ENCODE data around the gene RAB8A.
A peak's percentile ranks its signal among the peaks of the same experiment; 100 is the strongest.

RAB8A gene

DNA sequence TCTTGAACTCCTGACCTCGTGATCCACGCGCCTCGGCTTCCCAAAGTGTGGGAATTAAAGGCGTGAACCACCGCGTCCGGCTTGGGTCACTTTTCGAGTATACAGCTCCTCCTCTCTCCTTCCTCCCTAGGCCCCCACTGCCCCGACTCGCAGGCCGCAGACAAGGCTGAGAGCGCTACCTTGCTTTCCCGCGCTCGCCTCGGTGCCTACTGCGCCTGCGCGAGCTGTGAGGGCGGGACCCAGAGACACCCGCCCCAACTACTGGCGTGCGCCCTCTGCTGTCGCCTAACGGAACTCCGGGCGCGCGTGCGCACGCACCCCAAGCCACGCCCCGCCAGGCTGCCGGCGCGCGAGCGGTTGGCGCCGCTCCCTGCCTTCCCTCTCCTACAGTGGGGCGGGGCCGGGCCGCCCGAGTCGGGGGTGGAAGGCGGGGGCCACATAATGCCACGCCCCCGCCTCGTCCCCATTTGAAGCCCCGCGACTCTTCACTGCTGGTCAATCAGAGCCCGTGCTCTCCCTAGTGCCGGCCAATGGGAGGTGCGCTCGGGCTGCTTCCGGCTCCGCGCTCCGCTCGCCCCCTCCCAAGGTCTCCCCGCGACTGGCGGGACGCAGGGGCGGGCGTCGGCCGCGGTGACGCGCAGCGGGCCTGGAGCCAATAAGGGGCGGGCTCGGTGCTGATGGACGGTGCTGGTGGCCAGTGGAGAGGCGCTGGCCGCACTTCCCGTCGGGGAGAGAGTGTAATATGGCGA, at the start of gene RAB8A:
RAB8A (plus strand) TSS at position 730 of the 749 bp plus-strand sequence; CDS start at position 743, 13 bp downstream.
- DNase-seq, result peak; percentile 93 to 99

DNA sequence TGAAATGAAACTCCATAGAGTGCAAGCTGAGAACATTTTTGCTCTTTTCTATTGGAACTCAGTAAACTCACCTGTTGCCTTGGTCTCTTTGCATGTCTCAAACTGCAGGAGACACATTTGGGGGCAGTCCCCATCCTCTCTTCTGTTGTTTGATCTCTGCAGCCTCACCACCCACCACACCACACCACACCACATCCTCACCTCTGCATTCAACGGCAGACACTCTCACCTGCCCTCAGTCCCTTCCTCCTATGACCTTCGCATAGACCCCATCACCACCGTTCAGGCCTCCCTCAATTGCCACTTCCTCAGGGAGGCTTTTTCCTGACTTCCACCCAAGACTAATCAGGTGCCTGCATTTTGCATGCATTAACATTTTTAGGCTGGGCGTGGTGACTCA, 49.7 kb upstream of the RAB8A start:
- no peak for DNase-seq

DNA sequence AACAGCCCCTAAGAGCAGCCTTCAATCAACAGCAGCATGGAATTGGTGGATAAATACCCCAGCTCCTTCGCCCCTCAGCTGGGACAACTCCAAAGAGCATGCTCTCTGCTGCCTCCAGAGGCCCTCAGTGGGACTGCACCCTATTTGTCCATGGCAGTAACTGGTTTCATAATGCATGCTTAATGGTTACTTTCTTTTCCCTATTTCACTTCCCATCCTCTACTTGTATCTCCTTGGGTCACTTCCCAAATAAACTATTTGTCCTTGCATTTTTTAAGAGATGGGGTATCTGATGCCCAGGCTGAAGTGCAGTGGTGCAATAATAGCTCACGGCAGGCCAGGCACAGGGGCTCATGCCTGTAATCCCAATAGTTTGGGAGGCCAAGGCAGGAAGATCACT, 48.9 kb upstream of the RAB8A start:
- DNase-seq, result no peak

DNA sequence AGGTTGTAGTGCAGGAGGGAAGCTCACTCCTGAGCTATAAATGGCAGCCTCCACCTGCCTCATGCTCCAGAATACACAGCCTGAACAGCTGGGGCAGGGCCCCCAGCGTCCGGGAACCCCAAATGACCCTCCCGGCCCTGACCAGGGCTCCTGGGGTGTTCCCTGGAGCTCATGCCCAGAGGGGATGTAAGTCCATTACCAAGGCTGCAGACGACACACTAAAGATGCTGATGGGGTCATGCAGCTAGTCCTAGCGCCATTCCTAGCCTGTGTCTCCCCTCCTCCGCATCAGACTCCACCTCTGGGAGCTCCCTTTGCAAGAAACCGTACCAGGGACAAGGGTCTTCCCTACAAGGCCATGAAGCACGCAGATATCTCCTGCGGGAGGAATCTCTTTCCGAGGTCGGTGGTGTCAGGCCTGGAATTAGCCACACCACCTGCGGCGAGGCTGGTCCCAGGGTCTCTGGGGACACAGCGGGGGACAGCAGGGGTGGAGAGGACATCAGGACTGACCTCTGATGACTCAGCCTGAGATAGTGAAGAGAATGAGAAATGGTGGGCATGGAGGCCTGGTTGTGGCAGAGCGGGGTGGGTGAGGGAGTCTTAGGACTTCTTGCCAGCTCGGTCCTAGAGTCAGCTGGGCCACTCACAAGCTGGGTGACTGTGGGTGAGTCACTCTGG, 47.3 kb upstream of the RAB8A start:
- no peak for DNase-seq

DNA sequence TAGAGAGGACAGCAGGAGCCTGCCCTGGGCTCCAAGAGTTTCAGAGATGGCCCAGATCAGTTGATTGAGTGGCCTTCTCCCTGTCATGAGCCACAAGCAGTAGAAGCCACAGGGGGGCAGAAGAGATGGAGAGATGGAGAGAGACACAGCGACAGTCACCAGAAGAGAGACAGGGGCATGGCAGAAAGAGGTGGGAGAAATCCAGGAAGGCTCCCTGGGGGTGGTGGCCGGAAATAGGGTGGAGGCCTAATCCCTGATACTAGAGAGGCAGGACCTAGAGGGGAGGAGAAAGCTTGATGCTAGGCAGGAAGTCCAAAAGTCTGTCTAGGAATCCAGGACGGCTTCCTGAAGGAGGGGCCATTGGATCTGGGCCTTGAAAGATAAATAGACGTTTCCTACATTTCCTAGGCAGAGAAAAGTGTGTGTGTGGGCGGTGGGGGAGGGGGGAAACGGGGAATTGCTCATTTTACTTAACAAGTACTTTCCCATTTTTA, 45.0 kb upstream of the RAB8A start:
- no peak for DNase-seq

DNA sequence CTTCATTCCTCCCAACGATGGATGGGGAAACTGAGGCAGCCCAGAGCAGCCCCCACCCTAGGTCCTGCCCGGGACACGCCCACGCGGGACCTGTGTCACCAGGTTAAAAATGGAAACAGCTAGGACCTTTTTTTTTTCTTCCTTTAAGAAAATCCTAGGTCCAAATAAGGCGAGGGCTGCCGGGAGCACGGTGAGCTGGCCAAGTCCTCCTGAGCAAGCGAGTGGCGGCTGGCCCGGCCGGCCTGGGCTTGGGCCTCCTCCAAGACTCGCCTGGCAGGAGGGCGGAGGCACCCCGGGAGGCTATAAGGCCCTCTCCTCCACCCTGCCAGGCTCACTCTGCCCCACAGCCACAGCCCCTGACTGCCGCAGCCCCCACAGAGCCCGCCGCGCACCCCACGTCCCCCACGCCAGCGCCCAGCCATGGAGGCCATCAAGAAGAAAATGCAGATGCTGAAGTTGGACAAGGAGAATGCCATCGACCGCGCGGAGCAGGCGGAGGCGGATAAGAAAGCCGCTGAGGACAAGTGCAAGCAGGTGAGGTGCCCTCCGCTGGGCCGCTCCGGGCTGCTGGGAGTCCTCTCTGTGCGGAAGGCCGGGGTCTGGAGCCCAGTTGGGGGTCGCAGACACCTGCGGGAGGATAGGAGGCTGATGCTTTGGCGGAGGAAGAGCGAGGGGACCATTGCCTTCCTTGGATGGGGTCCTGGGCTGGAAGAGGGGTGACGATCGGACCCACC, 44.3 kb upstream of the RAB8A start:
- no peak for DNase-seq

DNA sequence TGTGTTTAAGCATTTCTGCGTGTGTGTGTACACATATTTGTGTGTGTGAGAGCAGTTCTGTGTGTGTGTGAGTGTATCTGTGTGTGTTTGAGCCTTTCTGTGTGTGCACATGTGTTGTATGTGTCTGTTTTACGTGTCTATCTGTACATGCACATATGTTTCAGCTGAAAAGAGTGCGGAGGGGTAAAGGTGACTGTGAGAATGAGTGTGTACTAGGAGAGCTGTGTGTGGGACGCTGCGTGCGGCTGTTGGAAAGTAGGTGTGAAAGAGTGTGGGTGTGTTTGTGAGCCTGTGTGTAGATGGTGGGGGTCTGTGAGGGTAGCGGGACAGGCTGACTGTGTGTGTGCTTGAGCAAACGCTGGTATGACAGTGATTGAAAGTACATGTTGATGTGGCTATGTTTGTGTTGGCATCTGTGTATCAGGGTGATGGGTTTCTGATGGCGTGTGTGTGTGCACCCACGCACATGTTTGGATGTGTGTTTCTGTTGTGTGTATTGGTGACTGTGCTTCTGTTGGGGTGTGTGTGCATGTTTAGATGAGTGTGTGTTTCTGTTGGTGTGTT, 42.9 kb upstream of the RAB8A start:
- no peak for DNase-seq

DNA sequence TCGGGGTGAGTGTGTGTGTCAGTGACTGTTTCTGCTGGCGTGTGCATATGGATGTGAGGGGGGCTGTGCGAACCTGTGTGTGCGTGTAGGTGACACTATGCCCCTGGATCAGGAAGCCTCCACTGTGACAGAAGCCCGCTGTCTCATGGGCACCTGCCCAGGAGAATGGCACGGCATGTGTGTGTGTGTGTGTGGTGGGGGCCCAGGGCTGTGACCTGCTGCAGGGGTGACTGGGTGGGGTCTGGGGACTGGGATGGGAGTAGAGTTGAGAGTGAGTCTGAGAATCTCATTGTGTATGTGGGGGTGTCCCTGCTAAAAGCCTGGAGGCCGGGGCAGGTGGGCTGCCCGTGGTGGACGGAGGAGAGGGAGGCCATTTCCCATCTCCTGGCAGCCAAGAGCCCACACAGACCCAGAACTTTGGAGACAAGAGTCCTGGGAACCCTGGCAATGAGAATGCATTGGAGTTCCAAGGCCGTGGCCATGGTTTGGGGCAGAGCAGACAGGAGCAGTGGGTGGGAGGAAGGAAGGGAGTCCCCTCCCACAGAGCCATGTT, 41.8 kb upstream of the RAB8A start:
- no peak for DNase-seq

DNA sequence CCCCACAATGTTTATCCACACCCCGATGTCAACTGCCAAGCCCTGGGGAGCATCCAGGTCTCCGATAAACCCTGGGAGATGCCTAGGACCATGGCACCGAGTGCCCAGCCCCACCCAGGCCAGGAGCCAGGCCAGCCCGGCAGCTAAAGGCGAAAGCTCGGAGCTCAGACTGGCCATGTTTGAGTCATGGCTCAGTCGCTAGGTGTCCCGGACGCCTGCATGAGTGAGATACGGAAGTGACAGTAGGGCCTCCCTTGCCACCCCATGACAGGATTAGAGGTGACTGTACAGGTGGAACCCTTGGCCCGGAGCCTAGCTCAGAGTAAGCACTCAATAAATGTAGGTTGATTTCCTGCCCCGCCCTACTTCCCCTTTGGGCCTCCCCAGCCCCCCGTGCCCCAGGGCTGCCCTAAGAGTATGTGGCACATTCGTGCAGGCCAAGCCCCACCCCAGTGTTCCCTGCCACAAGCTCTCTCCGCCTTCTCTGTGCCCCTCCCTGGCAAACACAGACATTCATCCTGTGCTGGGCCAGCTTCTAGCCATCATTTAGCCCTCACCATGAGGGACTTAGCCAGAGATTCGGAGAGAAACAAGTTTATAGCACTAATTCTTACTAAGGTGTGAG, 41.2 kb upstream of the RAB8A start:
- DNase-seq, result no peak

DNA sequence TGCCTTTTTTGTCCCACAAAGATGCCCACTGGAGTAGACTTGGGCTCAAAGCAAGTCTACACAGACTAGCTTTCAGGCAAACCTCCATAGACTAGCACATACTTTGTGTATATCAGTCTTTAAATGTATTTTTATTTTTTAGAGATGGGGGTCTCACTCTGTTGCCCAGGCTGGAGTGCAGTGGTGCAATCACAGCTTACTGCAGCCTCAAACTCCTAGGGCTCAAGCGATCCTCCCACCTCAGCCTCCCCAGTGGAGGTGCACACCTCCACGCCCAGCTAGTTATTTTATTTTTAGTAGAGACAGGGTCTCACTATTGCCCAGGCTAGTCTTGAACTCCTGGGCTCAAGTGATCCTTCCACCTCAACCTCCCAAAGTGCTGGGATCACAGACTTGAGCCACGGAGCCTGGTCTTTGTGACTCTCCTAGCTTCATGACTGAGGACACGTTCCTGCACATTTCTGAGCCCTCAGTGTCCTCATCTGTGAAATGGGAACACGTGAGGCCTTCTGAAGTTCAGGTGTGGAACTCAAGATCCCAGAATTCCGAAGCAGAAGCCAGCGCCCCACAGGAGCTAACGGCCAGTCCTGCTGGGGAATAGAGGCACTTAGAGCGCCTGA, 40.5 kb upstream of the RAB8A start:
- no peak for DNase-seq

DNA sequence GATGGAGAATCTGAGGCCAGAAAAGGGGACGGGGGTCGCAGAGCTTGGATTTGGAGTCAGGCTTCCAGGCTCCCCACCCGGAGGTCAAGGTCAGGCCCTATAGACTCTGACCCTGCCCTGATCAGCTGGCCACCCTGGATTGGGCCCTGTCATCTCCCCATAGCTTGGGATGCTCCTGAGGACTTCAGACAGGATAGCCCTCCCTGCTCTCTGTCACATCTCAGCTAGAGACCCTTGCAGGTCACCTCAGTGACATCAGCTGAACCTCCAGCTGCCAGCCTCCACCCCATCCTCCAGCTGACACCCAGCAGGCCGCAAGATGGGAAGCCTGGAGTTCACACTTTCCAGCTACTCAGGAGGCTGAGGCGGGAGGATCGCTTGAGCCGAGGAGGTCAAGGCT, 38.2 kb upstream of the RAB8A start:
- no peak for DNase-seq

DNA sequence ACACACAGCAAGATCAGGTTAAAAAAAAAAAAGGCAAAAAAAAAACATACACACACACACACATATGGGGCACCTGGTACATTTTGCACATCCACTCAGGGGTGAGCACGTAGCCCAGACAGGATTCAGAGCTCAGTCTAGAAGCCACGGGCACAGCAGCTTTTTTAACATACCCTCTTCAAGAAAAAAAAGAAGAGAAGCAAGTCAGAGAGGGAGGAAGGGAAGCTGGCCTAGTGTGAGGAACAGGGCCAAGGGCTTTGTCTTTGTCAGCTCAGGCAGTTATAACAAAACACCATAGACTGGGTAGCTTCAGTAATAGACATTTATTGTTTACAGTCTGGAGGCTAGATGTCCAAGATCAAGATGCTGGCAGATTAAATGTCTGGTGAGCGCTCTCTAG, 37.7 kb upstream of the RAB8A start:
- DNase-seq, result no peak

DNA sequence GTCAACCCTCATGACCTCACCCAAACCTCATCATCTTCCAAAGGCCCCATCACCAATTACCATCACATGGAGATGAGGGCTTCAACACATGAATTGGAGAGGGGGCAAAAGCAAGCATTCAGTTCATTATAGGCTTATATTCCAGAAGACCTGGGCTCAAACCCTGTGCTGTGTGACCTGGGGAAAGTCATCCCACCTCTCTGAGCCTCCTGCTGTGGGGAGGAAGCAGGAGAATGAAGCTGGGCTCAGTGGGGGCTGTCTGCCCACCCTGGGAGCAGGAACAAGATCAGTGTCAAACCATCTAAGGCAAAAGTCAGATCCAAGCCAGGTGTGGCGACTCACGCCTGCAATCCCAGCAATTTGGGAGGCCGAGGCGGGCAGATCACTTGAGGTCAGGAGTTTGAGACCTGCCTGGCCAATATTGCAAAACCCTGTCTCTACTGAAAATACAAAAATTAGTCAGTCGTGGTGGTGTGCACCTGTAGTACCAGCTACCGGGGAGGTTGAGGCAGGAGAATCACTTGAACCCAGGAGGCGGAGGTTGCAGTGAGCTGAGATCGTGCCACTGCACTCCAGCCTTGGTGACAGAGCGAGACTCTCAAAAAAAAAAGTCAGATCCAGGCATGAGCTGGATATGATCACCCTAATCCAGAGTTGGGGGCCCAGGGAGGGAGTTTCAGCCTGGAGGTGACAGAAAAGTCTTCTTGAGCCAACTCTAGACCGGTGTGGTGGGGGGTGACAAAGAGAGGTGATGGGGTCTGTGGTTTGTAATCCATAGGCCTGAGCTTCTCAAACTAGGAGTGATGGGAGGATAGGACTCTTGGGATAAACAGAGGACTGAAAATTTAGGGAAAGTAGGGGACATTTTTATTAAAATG, 37.0 kb upstream of the RAB8A start:
- no peak for DNase-seq

DNA sequence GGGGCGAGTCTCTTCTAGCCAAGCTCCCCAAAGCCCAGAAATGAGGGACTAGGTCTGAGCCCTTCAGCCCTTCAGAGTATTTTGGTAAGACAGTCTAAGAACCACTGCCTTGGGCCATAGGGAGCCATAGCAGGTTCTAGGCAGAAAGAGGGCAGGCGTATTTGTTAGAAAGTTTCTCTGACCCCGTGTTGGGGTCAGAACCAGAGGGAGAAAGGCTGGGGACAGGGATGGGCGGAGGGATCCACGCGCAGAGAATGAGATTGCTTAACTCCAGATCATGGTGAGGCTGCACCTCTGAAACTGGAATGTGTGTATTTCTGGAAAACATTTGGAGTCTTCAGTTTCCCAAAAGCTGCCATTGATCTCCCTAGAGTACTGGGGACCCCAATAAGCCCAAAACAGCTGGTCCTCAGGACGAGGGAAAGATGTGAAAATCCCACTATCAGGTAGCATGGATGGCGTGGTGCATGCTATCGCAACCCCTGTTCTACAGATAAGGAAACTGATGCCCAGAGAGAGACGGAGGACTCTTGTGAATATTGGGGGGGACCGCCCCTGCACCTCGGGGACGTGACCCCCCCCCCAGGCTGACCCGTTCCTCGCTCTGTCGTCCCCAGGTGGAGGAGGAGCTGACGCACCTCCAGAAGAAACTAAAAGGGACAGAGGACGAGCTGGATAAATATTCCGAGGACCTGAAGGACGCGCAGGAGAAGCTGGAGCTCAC, 36.1 kb upstream of the RAB8A start:
- no peak for DNase-seq

DNA sequence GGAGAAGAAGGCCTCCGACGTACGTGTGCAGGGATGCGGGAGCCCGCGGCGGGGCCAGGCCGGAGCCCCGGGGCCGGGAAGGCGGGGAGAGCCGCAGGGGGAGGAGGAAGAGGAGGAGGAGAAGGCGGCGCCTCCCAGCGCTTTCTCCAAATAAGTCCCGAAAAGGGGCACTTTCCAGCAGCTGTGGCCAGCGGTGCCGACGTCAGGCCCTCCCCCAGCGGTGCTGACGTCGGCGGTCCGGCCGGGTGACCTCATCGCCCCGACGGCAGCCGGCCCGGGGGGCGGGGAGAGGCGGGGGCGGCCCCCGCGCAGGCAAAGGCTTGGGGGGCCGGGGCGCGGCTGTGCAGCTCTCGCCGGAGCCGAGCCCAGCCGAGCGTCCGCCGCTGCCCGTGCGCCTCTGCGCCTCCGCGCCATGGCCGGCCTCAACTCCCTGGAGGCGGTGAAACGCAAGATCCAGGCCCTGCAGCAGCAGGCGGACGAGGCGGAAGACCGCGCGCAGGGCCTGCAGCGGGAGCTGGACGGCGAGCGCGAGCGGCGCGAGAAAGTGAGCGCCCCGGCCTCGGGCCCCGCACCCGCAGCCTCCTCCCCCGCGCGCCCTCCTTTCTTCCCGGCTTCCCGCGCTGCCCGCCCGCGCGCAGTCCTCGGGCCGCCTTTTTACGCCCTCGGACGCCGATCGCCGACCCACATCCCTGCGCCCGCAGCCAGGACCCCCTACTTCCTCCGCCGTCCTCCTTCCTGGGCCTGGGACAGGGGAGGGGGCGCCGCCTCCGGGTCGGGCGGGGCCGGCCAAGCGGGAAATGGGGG, 35.3 kb upstream of the RAB8A start, which contains the start of gene TPM4:
TPM4 (plus strand) TSS at position 342 of the 804 bp plus-strand sequence; CDS start at position 413, 71 bp downstream.
- peak in 1 of 2 experiments; percentile 24 for DNase-seq

DNA sequence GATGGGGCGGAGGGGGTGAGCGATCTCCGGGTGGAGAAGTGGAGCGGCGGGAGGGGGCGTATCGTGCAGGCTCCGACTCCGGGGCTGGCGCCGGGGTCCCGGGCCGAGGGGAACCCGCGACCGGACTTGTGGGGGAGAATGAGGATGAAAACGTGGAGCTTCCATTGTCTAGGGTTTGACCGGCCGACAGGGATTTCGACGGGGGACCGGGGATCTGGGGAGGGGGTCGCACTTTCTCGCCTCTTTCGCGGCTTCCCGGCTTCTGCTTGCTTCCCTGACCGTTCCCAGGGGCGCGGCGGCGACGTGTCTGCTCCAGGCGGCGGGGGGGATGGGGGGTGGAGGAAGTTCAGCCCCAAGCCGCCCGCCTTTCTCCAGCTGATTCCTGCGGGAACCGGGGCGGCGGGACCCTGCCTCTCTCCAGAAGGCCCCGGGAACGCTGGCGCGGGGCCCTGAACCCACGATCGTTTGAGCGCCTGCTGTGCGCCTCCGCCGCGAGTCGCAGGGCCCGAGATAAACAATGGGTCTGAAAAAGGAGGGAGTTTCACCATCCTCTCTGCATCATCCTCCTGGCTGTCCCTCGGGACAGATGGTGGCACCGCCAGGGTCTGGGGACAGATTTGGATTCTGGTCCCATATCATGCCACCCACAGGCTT, 34.6 kb upstream of the RAB8A start:
- DNase-seq, result no peak

DNA sequence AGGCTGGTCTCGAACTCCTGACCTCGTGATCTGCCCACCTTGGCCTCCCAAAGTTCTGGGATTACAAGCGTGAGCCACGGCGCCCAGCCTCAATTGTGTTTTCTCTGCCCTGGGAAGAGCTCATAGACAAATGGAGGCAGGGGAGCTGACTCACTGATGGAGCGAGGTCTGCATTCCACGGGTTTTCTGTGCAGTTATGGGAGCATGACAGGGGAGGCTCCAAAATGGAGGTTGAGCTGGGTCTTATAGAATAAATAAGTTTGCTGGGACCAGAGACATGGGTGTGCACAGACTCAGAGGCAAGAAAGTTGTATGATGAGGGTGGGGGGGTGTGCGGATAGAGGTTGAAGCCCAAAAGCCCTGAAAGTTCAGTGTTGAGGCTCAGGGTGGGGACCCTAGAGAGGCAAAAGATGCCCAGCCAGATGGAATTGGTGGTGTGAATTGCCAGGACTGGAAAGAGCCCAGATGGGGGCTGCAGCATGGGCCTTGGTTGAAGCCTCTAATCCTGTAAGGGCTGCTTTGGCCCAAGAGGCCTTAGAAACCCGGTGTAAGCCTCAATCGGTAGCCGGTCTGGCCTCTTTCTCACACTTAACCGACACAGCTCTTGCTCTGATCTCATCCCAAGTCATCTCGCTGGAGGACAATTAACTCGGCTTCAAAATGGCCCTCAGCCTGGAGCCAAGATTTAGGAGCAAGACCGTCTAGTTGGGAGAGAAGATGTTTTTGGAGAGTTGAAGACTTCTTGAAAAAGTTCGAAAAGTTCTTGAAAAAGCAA, 33.5 kb upstream of the RAB8A start:
- no peak for DNase-seq

Measured in NCI-H1930 (cell line).